ENCODE measurements around the gene SUCLG2. TPM values are rescaled to one million over a fixed set of nuclear protein-coding genes. Genes with fewer than 3 reads are reported as not detected.
"Not testable (repeated sequence)": the region's sequence is repeated elsewhere in the genome, so short reads cannot be mapped to it uniquely, and the experiment has no call there.

SUCLG2 gene
- total RNA-seq, 3 donors from 2014 or later (not counting 1 experiment from before 2014, with no cell fraction given) = 43.6 to 55.8 (median 49.9) TPM

DNA sequence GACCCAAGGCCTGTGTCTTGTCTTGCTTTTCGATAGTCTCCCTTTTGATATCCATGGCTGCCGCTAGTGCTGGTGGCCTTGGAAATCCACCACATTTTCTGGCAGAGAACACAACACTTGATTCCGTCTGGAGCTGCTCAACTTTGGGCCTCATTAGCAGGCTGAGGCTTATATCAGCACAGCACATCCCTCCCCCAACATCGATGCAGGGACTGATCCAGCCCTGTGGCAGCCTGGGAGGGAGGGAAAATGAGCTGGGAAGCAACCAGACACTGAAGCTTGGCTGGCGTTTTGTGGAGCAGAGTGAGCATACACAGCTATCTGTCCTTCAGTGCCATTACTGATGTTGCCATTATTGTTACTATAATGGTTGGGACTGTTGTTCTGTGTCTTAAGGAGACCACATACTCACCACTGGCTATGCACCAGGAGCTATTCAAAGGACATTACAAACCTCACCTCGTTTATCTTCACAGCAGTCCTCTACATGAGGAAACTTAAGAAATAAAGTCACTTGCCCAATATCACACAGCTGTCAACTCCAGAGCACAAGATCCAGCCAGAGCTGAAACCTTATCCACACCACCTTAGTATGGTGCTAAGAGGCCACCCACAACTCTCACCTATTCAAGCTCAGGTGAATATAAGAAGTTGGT is 102.9 kb downstream of the SUCLG2 start:
- H3K27me3 ChIP-seq (ENCODE audit: control insufficient read depth, insufficient read depth, low read length) = no peaks in the 10 kb centered on the region
- WGBS (ENCODE audit: insufficient coverage) = 98% methylated on average over 6 of the region's 6 CpGs
- H3K27ac ChIP-seq (ENCODE audit: low read length) = no peak overlapping the region
- H3K27ac Mint-ChIP-seq = no peak overlapping the region
- no peaks in the 10 kb centered on the region for H3K4me1 ChIP-seq (ENCODE audit: control insufficient read depth, insufficient read depth, low read length)
- H3K4me3 ChIP-seq (ENCODE audit: low read length) = no peak overlapping the region
- intact Hi-C loops (cut with micrococcal nuclease) = no loop called here
- peaks cover 3% of the 10 kb centered on the region for H3K36me3 ChIP-seq (ENCODE audit: control insufficient read depth, insufficient read depth, low read length)
- no peaks in the 10 kb centered on the region for H3K9me3 ChIP-seq (ENCODE audit: control insufficient read depth, insufficient read depth, low read length)
- DNase-seq (no peak), ATAC-seq (no peak)
- TF ChIP-seq, protein P1, sequence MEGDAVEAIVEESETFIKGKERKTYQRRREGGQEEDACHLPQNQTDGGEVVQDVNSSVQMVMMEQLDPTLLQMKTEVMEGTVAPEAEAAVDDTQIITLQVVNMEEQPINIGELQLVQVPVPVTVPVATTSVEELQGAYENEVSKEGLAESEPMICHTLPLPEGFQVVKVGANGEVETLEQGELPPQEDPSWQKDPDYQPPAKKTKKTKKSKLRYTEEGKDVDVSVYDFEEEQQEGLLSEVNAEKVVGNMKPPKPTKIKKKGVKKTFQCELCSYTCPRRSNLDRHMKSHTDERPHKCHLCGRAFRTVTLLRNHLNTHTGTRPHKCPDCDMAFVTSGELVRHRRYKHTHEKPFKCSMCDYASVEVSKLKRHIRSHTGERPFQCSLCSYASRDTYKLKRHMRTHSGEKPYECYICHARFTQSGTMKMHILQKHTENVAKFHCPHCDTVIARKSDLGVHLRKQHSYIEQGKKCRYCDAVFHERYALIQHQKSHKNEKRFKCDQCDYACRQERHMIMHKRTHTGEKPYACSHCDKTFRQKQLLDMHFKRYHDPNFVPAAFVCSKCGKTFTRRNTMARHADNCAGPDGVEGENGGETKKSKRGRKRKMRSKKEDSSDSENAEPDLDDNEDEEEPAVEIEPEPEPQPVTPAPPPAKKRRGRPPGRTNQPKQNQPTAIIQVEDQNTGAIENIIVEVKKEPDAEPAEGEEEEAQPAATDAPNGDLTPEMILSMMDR (IDR thresholded peaks at IDR 0.05) = no peak
- peaks cover 15% of the 10 kb centered on the region for H3K36me3 Mint-ChIP-seq
- peaks cover 32 to 41% of the 10 kb centered on the region in 2 donors for H3K4me1 Mint-ChIP-seq
- no peak overlapping the region for H3K4me3 Mint-ChIP-seq
- H3K27me3 Mint-ChIP-seq (ENCODE audit: low read depth in 2 of 2) = no peaks in the 10 kb centered on the region
- H3K9me3 Mint-ChIP-seq = no peaks in the 10 kb centered on the region

DNA sequence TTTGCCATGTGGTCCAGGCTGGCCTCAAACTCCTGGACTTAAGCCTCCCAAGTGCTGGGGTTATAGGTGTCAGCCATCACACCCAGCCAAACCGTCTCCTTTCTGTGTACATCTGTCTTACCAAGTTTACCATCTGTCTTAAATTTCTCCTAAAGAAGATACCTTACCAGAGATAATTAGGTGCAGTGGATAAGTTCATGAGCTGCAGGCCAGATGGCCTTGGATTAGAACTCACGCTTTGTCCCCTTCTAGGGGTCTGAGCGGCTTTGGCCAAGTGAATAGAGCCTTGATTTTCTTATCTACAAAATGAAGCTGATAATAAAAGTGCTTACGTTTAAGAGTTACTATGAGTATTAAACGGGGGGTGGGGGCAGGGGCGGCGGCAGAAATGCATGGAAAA is 103.9 kb downstream of the SUCLG2 start:
- Mint-ChIP-seq H3K4me3 (no peak overlapping the region), H3K9me3 (no peaks in the 10 kb centered on the region), H3K4me1 (peaks cover 37 to 42% of the 10 kb centered on the region in 2 donors), H3K27me3 (ENCODE audit: low read depth in 2 of 2) (no peaks in the 10 kb centered on the region), H3K36me3 (peaks cover 11% of the 10 kb centered on the region), H3K27ac (no peak overlapping the region)
- H3K4me3 ChIP-seq (ENCODE audit: low read length) = no peak overlapping the region
- TF ChIP-seq, protein P1 (IDR thresholded peaks at IDR 0.05) = no peak
- intact Hi-C loops (cut with micrococcal nuclease) = no loop called here
- H3K36me3 ChIP-seq (ENCODE audit: control insufficient read depth, insufficient read depth, low read length) = no peaks in the 10 kb centered on the region
- no peaks in the 10 kb centered on the region for H3K27me3 ChIP-seq (ENCODE audit: control insufficient read depth, insufficient read depth, low read length)
- H3K27ac ChIP-seq (ENCODE audit: low read length) = no peak overlapping the region
- H3K9me3 ChIP-seq (ENCODE audit: control insufficient read depth, insufficient read depth, low read length) = no peaks in the 10 kb centered on the region
- WGBS (ENCODE audit: insufficient coverage) = 100% methylated on average over 2 of the region's 7 CpGs
- H3K4me1 ChIP-seq (ENCODE audit: control insufficient read depth, insufficient read depth, low read length) = no peaks in the 10 kb centered on the region
- DNase-seq (no peak), ATAC-seq (no peak)

DNA sequence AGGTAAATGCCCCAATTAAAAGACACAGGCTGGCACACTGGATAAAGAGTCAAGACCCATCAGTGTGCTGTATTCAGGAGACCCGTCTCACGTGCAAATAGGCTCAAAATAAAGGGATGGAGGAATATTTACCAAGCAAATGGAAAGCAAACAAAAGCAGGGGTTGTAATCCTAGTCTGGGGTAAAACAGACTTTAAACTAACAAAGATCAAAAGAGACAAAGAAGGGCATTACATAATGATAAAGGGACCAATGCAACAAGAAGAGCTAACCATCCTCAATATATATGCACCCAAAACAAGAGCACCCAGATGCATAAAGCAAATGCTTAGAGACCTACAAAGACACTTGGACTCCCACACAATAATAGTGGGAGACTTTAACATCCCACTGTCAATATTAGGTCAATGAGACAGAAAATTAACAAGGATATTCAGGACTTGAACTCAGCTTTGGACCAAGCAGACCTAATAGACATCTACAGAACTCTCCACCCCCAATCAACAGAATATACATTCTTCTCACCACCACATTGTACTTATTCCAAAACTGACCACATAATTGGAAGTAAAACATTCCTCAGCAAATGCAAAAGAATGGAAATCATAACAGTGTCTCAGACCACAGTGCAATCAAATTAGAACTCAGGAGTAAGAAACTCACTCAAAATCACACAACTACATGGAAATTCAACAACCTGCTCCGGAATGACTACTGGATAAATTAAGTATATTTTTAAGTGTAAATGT is 111.7 kb downstream of the SUCLG2 start:
- H3K36me3 Mint-ChIP-seq; H3K27ac ChIP-seq (ENCODE audit: low read length); H3K36me3 ChIP-seq (ENCODE audit: control insufficient read depth, insufficient read depth, low read length); ATAC-seq; H3K27me3 Mint-ChIP-seq (ENCODE audit: low read depth in 2 of 2); H3K4me3 ChIP-seq (ENCODE audit: low read length); H3K4me3 Mint-ChIP-seq; DNase-seq; H3K9me3 ChIP-seq (ENCODE audit: control insufficient read depth, insufficient read depth, low read length); H3K27ac Mint-ChIP-seq; H3K9me3 Mint-ChIP-seq; H3K4me1 ChIP-seq (ENCODE audit: control insufficient read depth, insufficient read depth, low read length); intact Hi-C loops (cut with micrococcal nuclease); H3K27me3 ChIP-seq (ENCODE audit: control insufficient read depth, insufficient read depth, low read length): not testable (repeated sequence)
- WGBS (ENCODE audit: insufficient coverage) = 97% methylated on average over 2 of the region's 3 CpGs
- peaks cover 46 to 54% of the 10 kb centered on the region in 2 donors for H3K4me1 Mint-ChIP-seq

DNA sequence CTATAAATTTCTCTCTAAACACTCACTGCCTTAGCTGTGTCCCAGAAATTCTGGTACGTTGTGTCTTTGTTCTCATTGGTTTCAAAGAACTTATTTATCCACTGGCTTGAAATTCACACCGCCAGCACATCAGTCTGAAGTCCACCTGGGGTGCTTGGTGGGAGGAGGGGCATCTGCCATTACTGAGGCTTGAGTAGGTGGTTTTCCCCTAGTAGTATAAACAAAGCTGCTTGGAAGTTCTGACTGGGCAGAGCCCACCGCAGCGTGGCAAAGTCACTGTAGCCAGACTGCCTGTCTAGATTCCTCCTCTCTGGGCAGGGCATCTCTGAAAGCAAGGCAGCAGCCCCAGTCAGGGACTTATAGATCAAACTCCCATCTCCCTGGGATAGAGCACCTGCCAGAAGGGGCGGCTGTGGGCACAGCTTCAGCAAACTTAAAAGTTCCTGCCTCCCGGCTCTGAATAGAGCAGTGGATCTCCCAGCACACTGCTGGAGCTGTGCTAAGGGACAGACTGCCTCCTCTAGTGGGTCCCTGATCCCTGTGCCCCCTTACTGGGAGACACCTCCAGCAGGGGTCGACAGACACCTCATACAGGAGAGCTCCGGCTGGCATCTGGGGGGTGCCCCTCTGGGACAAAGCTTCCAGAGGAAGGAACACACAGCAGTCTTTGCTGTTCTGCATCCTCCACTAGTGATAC is 114.1 kb downstream of the SUCLG2 start:
- no peak overlapping the region for H3K4me3 Mint-ChIP-seq
- no peak overlapping the region for H3K27ac Mint-ChIP-seq
- H3K27me3 Mint-ChIP-seq (ENCODE audit: low read depth in 2 of 2) = no peaks in the 10 kb centered on the region
- H3K4me1 Mint-ChIP-seq = peaks cover 39 to 53% of the 10 kb centered on the region in 2 donors
- H3K36me3 ChIP-seq (ENCODE audit: control insufficient read depth, insufficient read depth, low read length) = no peaks in the 10 kb centered on the region
- no peaks in the 10 kb centered on the region for H3K9me3 ChIP-seq (ENCODE audit: control insufficient read depth, insufficient read depth, low read length)
- 97% methylated on average over 8 of the region's 8 CpGs for WGBS (ENCODE audit: insufficient coverage)
- H3K4me1 ChIP-seq (ENCODE audit: control insufficient read depth, insufficient read depth, low read length) = no peaks in the 10 kb centered on the region
- H3K9me3 Mint-ChIP-seq = peaks cover 0 to 3% of the 10 kb centered on the region in 2 donors
- no peak for DNase-seq
- H3K27ac ChIP-seq (ENCODE audit: low read length) = no peak overlapping the region
- no peaks in the 10 kb centered on the region for H3K36me3 Mint-ChIP-seq
- intact Hi-C loops (cut with micrococcal nuclease) = no loop called here
- TF ChIP-seq, protein P1 (IDR thresholded peaks at IDR 0.05) = no peak
- no peak overlapping the region for H3K4me3 ChIP-seq (ENCODE audit: low read length)
- H3K27me3 ChIP-seq (ENCODE audit: control insufficient read depth, insufficient read depth, low read length) = no peaks in the 10 kb centered on the region
- no peak for ATAC-seq

DNA sequence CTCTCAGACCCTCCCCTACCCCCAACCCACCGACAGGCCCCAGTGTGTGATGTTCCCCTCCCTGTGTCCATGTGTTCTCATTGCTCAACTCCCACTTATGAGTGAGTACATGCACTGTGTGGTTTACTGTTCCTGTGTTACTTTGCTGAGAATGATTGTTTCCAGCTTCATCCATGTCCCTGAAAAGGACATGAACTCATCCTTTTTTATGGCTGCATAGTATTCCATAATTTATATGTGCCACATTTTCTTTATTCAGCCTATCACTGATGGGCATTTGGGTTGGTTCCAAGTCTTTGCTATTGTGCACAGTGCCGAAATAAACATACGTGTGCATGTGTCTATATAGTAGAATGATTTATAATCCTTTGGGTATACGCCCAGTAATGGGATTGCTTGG is 117.2 kb downstream of the SUCLG2 start:
- H3K36me3 ChIP-seq (ENCODE audit: control insufficient read depth, insufficient read depth, low read length); H3K27me3 Mint-ChIP-seq (ENCODE audit: low read depth in 2 of 2); H3K27ac Mint-ChIP-seq; H3K27me3 ChIP-seq (ENCODE audit: control insufficient read depth, insufficient read depth, low read length); H3K9me3 Mint-ChIP-seq; H3K27ac ChIP-seq (ENCODE audit: low read length); H3K9me3 ChIP-seq (ENCODE audit: control insufficient read depth, insufficient read depth, low read length); H3K4me3 Mint-ChIP-seq; DNase-seq; intact Hi-C loops (cut with micrococcal nuclease); H3K4me1 ChIP-seq (ENCODE audit: control insufficient read depth, insufficient read depth, low read length); H3K4me3 ChIP-seq (ENCODE audit: low read length); H3K36me3 Mint-ChIP-seq; ATAC-seq: not testable (repeated sequence)
- 97% methylated on average over 4 of the region's 4 CpGs for WGBS (ENCODE audit: insufficient coverage)
- H3K4me1 Mint-ChIP-seq = peaks cover 39 to 42% of the 10 kb centered on the region in 2 donors

Data from natural killer cell (primary cell).